GM19324 (cell line): Measurements from ENCODE around the gene SNRPA.
A peak's percentile ranks its signal among the peaks of the same experiment; 100 is the strongest.
"Not testable (repeated sequence)": the region's sequence is repeated elsewhere in the genome, so short reads cannot be mapped to it uniquely, and the experiment has no call there.

ENCODE experiments used
- ATAC-seq: cut with Tn5 transposase; IDR thresholded peaks from one replicate; pipeline ENCODE4 v1.9.1; 2021; ENCODE audit warnings: mild to moderate bottlenecking, moderate library complexity; ENCODE audit not compliant: unreplicated experiment, low FRiP score

The SNRPA gene

DNA sequence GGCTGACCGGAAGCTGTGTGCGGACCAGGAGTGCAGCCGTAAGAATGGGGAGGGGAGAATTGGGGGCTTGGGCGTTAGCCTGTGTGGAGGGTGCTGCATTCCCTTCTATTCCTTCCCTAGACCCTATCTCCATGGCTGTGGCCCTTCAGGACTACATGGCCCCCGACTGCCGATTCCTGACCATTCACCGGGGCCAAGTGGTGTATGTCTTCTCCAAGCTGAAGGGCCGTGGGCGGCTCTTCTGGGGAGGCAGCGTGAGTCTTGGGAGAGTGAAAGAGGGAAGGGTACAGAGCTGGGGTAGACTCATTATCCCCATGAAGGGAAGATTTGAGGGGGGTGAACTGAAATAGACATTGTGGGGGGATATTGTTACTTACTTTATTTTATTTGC is 24.6 kb downstream of the SNRPA start:
- no peak for ATAC-seq

DNA sequence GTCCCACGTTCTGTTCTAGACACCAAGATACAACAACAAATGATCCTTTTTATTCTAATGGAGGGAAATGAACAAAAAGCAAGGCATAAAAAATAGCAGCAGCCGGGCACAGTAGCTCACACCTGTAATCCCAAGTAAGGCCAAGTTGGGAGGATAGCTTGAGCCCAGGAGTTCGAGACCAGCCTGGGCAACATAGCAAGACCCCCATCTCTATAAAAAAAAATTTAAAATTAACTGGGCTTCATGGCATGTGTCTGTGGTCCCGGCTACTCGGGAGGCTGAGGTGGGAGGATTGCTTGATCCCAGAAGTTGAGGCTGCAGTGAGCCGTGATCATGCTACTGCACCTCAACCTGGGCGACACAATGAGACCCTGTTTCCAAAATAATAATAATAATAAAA is 25.4 kb downstream of the SNRPA start:
- ATAC-seq: no peak

DNA sequence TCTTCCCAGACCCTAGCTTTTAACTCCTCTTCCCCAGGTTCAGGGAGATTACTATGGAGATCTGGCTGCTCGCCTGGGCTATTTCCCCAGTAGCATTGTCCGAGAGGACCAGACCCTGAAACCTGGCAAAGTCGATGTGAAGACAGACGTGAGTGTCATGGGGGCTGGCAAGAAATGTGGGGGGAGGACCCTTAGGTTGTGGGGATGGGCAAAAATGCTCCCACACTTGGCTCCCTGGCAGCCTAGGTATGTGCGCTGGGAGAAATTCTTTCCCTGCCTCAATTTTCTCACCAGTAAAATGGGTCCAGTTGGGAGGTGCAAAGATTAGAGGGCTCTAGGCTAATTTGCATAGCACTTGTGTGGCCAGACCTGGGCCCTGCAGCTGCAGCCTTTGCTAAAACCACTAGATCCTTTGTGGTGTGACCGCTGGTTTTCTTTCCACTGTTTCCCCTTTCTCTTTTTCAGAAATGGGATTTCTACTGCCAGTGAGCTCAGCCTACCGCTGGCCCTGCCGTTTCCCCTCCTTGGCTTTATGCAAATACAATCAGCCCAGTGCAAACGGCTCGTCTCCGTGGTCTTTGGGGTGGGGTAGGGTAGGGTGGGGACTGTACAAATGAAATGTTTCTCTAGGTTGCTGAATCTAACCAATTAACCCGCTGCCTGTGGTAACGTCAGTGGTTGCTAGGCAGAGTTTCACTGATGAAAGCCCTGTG is 26.1 kb downstream of the SNRPA start:
- ATAC-seq: peak; percentile 76

DNA sequence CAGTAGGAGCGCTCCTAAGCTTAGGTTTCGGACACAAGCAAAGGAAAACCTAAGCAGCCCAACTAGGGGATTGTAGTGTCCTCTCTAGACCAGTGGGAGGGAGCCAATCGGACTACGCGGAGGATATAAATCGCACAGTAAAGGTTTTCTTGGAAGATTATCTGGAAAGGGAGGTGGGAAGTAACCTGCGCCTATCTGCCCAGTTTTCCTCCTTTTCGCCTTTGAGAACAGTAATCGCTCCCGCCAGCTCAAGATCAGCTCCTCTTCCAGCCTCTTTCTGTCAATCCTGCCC is 26.6 kb downstream of the SNRPA start:
- no peak for ATAC-seq

DNA sequence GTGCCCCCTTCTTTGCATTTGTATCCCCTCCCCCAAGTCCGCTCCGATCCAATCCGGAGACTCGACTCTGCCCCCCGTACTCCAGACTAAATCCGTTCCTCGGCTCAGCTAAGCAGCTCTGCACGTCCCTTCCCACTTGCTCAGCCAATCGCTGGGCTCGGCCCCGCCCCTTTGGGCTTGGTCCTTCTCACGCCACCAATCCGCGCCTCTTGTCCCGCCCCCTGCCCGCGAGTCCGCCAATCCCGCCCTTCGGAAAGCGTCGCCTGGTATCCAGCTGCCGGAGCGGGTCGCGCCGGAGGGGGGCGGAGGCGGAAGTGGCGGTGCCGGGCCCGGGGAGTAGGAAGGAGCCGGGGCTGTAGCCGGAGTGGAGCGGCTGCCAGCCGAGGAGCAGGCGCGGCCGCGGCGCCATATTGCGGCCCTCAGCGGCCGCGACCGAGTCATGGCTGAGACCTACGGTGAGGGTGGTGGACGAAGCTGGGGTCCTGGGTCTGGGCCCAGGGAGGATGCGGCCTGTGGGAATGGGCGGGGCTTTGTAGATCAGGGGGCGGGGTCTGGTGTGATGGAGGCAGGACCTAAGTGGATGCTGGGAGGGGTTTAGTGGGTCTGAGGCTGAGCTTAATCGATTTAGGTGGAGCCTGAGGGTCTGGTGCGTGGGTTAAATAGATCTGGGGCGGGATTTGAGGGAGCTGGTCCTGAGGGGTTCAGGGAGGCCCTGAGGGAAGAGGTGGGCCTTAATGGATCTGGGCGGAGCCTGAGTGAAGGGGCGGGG is 27.1 kb downstream of the SNRPA start, which contains the start of gene RAB4B:
Gene RAB4B (plus strand): TSS at position 311 of the 769 bp plus-strand sequence. CDS start 129 bp downstream, at position 440.
- ATAC-seq: peak; percentile 77

DNA sequence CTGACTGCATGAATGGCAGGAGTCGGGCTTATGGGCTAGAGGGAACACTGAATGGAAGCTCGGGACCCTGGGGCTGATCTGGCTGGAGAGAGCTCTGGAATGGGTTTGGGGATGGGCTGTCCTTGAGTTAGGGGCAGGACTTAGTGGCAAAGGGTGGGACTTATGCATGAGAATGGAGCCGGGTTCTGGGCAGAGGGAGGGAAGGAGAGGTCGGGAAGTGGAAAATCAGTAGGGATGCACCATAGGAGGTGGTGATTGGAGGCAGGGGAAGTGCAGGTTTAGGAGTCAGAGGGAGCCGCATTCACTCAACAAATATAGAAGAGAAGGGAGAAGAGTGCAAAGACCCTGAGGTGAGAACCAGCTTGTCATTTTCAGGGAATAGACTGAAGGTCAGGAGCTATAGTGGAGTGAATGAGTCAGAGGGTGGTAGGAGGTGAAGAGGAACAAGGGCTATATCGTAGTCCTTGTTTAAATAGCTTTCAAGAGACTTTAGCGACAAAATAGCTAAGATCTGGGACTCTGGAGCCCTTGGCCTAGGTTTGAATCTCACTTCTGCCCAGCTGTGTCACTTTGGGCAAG is 27.8 kb downstream of the SNRPA start:
- ATAC-seq: no peak

DNA sequence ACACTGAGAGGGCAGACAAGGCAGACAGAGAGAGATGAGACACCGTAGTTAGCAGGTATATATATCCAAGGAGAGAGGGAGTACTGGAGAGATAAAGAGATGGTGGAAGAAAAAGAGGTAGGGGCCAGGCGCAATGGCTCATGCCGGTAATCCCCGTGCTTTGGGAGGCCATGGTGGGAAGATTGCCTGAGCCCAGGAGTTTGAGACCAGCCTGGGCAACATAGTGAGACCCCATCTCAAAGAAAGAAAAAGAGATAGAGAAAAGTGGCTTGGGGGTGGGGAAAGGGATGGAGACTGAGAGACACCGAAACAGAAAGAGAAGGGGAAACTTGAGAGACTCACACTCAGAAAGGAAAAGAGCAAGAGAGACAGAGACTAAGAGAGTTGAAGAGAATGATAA is 29.6 kb downstream of the SNRPA start:
- ATAC-seq: no peak

DNA sequence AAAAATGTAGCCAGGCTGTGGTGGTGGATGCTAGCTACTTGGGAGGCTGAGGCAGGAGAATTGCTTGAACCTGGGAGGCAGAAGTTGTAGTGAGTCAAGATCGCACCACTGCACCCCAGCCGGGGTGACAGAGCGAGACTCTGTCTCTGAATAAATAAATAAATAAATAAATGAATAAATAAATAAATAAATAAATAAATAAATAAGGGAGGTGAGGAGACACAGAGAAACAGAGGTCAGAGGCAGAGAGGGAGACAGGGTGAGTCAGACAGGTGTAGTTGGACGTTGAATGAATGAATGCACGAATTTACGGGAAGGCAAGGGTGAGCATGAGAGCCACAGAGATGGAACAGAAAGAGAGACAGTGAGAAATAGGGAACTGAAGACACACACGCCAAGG is 30.1 kb downstream of the SNRPA start:
- ATAC-seq: no peak

DNA sequence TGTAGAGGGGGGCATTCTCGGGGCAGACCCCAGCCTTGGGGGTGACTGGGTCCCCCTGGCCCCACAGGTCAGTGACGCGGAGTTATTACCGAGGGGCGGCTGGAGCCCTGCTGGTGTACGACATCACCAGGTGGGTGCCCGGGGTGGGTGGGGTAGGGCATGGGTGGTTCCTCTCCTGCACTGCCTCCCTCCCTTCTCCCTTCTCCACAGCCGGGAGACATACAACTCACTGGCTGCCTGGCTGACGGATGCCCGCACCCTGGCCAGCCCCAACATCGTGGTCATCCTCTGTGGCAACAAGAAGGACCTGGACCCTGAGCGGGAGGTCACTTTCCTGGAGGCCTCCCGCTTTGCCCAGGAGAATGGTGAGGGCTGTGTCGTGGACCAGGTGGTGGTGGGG is 32.7 kb downstream of the SNRPA start:
- no peak for ATAC-seq

DNA sequence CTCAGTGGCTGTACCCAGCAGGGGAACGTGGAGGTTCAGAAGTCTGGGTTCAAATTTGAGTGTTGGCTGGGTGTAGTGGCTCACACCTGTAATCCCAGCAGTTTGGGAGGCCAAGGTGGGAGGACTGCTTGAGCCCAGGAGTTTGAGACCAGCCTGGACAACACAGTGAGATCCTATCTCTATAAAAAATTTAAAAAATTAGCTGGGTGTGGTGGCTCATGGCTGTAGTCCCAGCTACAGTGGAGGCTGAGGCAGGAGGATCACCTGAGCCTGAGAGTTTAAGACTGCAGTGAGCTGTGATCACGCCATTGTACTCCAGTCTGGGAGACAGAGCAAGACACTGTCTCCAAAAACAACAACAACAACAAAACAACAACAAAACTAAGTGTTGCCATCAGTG is 33.1 kb downstream of the SNRPA start:
- not testable (repeated sequence) for ATAC-seq

DNA sequence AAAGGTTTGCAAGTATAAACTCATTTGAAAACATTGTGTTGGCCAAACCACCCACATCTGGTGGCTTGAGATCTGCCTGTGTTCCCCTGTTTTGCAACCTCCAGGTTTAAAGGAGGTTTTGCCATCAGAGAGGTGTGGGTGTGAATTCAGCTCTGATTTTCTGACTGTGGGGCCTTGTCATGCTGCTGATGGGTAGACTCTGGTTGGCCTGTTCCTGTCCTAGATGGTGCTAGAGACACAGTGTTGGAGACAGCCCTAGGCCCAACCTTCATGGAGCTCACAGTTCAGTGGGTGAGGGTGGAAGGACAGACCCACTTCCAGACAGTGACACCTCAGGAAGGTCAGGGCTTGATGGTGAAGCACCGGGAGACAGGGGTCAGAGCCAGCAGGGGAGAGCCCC is 34.5 kb downstream of the SNRPA start:
- no peak for ATAC-seq

DNA sequence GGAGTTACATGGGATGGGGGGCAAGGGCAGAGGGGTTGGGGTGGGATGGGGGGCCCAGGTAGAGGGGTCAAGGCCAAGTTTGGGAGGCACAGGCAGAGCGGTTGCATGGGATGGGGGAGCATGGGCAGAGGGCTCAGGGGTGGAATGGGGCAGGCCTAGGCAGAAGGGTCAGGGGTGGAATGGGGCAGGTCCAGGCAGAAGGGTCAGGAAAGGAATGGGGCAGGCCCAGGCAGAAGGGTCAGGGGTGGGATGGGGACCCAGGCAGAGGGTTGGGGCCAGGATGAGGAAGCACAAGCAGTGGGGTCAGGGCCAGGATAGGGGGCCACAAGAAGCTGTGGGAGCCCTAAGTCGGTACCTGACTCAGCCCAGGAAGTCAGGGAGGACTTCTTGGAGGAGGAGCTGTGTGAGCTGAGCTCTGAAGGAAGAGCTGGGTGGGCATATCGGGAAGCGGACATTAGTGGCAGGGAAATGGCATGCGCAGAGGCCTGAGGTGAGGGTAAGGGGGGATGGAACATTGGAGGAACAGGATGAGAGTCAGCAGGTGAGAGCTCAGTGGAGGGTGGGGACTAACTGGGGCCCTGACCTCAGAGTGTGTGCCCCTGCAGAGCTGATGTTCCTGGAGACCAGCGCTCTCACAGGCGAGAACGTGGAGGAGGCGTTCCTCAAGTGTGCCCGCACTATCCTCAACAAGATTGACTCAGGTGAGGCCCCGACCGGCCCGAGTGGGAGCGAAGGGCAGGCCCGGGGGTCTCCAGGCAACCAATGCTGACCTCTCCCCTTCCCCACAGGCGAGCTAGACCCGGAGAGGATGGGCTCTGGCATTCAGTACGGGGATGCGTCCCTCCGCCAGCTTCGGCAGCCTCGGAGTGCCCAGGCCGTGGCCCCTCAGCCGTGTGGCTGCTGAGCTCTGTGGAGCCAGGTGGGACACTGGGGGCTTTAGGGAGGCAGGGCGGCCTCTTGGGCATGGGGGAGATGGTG is 35.3 kb downstream of the SNRPA start:
- no peak for ATAC-seq

DNA sequence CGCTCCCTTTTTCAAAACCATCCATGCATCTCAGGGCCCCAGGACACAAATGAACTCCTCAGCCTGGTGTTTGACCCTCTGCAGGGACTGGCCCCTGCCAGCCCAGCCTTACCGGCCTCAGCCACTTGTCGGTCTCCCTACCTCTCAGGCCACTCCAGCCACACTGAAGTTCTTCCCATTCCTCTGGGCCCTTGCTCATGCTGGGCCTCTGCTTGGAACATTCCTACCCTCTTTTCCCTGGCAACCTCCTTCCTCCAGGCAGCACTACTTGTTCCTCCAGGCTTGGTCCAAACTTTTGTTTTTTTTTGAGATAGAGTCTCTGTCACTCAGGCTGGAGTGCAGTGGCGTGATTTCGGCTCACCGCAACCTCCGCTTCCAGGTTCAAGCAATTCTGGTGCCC is 40.3 kb downstream of the SNRPA start:
- no peak for ATAC-seq

DNA sequence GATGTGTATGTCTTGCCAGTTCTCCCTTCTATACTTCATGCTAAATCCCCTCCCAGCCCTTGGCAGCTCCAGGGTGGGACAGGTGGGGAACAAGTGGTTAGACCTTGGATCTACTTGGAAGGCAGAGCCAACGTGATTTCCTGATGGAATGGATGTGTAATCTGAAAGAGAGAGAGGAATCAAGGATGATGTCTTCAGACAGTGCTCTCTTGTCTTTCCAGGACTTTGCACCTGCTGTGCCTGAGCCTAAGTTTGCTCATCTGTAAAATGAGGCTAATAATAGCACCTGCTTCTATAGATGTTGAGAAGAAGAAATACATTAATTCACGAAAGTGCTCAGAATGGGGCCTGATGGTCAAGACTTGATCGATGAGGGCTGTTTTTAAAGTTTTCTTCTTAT is 41.0 kb downstream of the SNRPA start:
- no peak for ATAC-seq

DNA sequence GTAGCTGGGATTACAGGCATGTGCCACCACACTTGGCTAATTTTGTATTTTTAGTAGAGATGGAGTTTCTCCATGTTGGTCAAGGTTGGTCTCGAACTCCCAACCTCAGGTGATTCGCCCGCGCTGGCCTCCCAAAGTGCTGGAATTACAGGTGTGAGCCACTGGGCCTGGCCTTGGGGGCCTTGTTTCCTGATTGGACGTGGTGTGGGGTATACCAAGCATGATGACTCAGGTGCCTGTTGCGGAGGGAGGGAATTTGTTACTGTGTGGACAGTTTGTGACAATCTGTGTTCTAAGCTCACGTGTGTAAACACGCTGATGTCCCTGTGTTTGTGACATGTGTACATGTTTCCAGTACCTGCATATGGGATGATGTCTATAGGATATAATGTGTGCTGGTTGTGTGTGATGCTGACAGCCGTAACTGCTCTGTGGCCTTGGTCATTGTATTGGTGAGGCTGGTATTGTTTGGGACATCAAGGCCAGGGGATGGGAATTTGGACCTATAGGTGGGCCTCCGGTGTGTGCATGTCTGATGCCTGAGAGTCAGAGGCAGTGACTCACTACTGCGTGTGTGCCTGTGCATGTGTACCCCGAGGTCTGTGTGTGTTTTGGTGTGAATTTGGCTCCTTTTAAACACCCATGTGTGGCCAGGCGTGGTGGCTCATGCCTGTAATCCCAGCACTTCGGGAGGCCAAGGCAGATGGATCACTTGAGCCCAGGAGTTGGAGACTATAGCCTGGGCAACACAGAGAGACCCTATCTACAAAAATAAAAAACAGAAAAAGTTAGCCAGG is 46.4 kb downstream of the SNRPA start:
- ATAC-seq: no peak

DNA sequence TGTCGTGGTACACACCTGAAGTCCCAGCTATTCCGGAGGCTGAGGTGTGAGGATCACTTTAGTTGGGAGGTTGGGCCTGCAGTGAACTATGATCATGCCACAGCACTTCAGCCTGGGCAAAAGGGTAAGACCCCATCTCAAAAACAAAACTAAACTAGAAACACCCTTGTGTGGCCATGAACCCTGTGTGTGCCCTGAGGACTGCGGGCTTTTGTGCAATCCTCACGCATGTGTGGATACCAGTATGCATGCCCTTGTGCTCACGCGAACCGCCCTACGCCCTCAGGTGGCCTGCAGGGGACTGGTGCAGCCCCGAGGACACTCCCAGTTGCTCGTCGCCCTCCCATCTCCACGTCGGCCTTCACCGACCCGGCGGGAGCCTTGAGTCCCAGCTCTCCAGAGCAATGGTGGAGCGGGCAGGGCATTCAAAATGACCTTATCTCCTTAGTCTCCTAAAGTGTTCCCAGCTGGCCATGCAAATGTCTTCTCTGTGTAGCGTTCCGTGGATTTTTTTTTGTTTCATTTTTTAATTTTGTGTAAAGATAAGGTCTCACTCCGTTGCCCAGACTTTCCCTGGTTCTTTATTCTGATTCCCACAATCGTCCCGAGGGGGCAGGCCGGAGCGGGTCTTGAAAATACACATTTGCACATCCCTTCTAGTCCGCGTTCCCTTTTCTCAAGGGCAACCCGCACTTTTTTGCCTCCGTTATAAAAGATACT is 47.1 kb downstream of the SNRPA start:
- ATAC-seq: no peak

DNA sequence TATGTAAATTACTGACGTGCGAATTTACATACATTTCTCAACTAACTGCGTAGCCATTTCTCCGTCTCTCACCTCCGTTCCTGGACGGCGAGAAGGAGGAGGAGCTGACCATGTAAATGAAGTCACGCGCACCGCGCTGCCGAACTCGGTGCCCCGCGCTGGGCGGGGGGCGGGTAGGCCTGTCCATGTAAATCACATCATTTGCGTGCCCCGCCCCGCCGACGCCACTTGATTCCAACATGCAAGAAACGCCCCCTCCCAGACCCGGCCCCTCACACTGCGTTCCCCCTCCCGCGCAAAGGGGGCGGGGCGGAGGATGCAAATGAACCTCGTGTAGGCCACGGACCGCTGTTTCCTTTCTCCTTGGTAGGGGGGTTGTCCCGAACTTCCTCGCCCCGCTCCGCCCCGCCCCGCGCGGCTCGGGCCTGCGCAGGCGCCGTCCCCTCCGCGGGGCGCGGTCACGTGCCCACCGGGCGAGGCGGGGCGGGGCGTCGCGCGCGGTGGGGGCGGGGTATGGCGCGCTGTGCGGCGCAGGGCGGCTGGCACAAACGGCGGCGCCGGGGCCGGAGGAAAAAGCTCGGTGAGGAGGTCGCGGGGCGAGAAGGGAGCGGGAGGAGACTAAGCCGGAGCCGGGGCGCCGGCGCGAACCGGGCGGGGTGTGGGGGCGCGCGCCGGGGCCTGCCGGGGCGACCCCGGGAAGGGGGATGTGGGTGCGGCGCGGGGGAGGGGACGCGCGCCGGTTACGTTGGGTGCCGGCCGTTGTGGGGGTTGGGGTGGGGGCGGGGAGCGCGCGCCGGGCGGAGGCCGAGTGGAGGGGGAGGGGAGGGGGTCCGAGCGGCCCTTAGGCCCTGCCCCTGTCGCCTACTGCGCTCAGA is 47.9 kb downstream of the SNRPA start, which contains the start of gene EGLN2:
Gene EGLN2 (plus strand): TSS at position 509 of the 875 bp plus-strand sequence. CDS start 1,382 bp downstream, outside the sequence.
- peak; percentile 85 for ATAC-seq
